H1 (cell line): ENCODE measurements around the gene OPCML. TPM values are rescaled to one million over a fixed set of nuclear protein-coding genes. Genes with fewer than 3 reads are reported as not detected.

Experiments
- CTCF ChIA-PET: fragments of 300-600 bp; sonication (Branson Sonifier 250); formaldehyde crosslinking; loops from one replicate; lab custom pipeline; 2021; ENCODE audit not compliant: partially characterized antibody; lab: Charles Lee
- POLR2A ChIA-PET: fragments of 300-600 bp; sonication (Branson Sonifier 250); formaldehyde crosslinking; loops from one replicate; lab custom pipeline; 2021; ENCODE audit warnings: inconsistent platforms; ENCODE audit not compliant: partially characterized antibody; lab: Charles Lee
- DNase-seq, 2 experiments: peaks; one replicate each; pipeline versions ENCODE4 v3.0.0 to v3.0.0-alpha.2; 2010 to 2022; ENCODE audit warnings: low spot score in 2 of 2, low read depth in 1 of 2, mixed read lengths in 1 of 2
- FAIRE-seq: peaks from 2 replicates; lab custom pipeline; 2011; peaks lifted over from hg19 to GRCh38; lab: Jason Lieb, UNC
- H2AFZ ChIP-seq: 2 replicates; pipeline ENCODE4 v1.8.1; 2012; ENCODE audit warnings: low read length, inconsistent platforms
- H2AK5ac ChIP-seq: 2 replicates; pipeline ENCODE4 v1.6.1; 2013; ENCODE audit warnings: low read depth, low read length
- H2BK120ac ChIP-seq: replicated peaks from 2 replicates; pipeline ENCODE3; 2013; ENCODE audit warnings: low read depth, low read length, inconsistent platforms
- H2BK12ac ChIP-seq: 2 replicates; pipeline ENCODE4 v1.6.1; 2013; ENCODE audit warnings: low read depth, low read length
- H2BK15ac ChIP-seq: 2 replicates; pipeline ENCODE4 v1.6.1; 2013; ENCODE audit warnings: low read length
- H2BK20ac ChIP-seq: 2 replicates; pipeline ENCODE4 v1.6.1; 2013; ENCODE audit warnings: low read length
- H2BK5ac ChIP-seq: 2 replicates; pipeline ENCODE4 v1.6.1; 2013; ENCODE audit warnings: low read depth, low read length
- H3K14ac ChIP-seq: 2 replicates; pipeline ENCODE4 v1.6.1; 2013; ENCODE audit warnings: inconsistent platforms; ENCODE audit not compliant: insufficient read length
- H3K18ac ChIP-seq: 2 replicates; pipeline ENCODE4 v1.6.1; 2013; ENCODE audit warnings: low read length; ENCODE audit errors: extremely low read depth
- H3K23ac ChIP-seq: 2 replicates; pipeline ENCODE4 v1.6.1; 2013; ENCODE audit warnings: inconsistent platforms; ENCODE audit not compliant: insufficient read length
- H3K23me2 ChIP-seq: 2 replicates; pipeline ENCODE4 v1.6.1; 2013; ENCODE audit warnings: low read depth, low read length
- H3K27ac ChIP-seq: 2 replicates; pipeline ENCODE4 v1.6.1; 2011; ENCODE audit warnings: low read depth, low read length, inconsistent platforms
- H3K27me3 ChIP-seq, 4 experiments: replicated peaks in 1 of 4; 1 replicate in 1 of 4; 2 replicates in 3 of 4; pipeline versions ENCODE4 v1.6.1 to v1.8.1; 2011 to 2013; ENCODE audit warnings: low read length in 3 of 4, mild to moderate bottlenecking in 3 of 4, inconsistent platforms in 2 of 4, mixed read lengths in 2 of 4, moderate library complexity in 1 of 4; ENCODE audit not compliant: control insufficient read depth in 3 of 4, insufficient read depth in 3 of 4; ENCODE audit errors: extremely low read depth in 1 of 4
- H3K36me3 ChIP-seq, 4 experiments: 2 replicates each; pipeline versions ENCODE4 v1.6.1 to v1.8.1; 2011 to 2013; ENCODE audit warnings: mild to moderate bottlenecking in 4 of 4, low read length in 3 of 4, moderate library complexity in 2 of 4, control low read depth in 1 of 4, inconsistent platforms in 1 of 4; ENCODE audit not compliant: insufficient read depth in 4 of 4, control insufficient read depth in 2 of 4
- H3K4ac ChIP-seq: replicated peaks from 2 replicates; pipeline ENCODE3; 2013; ENCODE audit warnings: low read length, low read depth, mixed read lengths, inconsistent platforms; ENCODE audit not compliant: insufficient read length
- H3K4me1 ChIP-seq, 4 experiments: replicated peaks in 1 of 4; 1 replicate in 1 of 4; 2 replicates in 3 of 4; pipeline versions ENCODE4 v1.6.1 to v1.8.1; 2011 to 2013; ENCODE audit warnings: low read length in 3 of 4, inconsistent platforms in 2 of 4, mixed read lengths in 1 of 4; ENCODE audit not compliant: insufficient read depth in 4 of 4, control insufficient read depth in 3 of 4
- H3K4me2 ChIP-seq, 2 experiments: 2 replicates each; pipeline versions ENCODE4 v1.6.1 to v1.8.1; 2011 to 2013; ENCODE audit warnings: low read depth in 2 of 2, low read length in 2 of 2, control low read depth in 1 of 2, inconsistent platforms in 1 of 2, mild to moderate bottlenecking in 1 of 2; ENCODE audit not compliant: insufficient read depth in 1 of 2
- H3K4me3 ChIP-seq, 4 experiments: fragments of 200-600, 300-600 bp in 1 of 4; sonication (generic), shearing (Covaris generic), sonication (Bioruptor Twin) in 1 of 4; 2 replicates each; pipeline versions ENCODE4 v1.5.1 to v1.8.1; 2011 to 2016; ENCODE audit warnings: low read length in 4 of 4, low read depth in 3 of 4, control low read depth in 2 of 4, inconsistent platforms in 2 of 4, mild to moderate bottlenecking in 2 of 4, mixed read lengths in 1 of 4, moderate library complexity in 1 of 4; ENCODE audit not compliant: insufficient read depth in 2 of 4; ENCODE audit errors: extremely low read depth in 1 of 4
- H3K56ac ChIP-seq: replicated peaks from 2 replicates; pipeline ENCODE3; 2013; ENCODE audit warnings: low read depth, mild to moderate bottlenecking, mixed read lengths, low read length, inconsistent platforms; ENCODE audit not compliant: insufficient read length
- H3K79me1 ChIP-seq: 2 replicates; pipeline ENCODE4 v1.6.1; 2013; ENCODE audit warnings: low read depth, low read length, control low read depth
- H3K79me2 ChIP-seq, 2 experiments: 2 replicates each; pipeline versions ENCODE4 v1.6.1 to v1.8.1; 2012 to 2013; ENCODE audit warnings: low read length in 2 of 2, mild to moderate bottlenecking in 2 of 2, inconsistent platforms in 1 of 2; ENCODE audit not compliant: insufficient read depth in 2 of 2, control insufficient read depth in 1 of 2
- H3K9ac ChIP-seq, 4 experiments: replicated peaks in 1 of 4; 1 replicate in 1 of 4; 2 replicates in 3 of 4; pipeline versions ENCODE4 v1.6.1 to v1.8.1; 2011 to 2013; ENCODE audit warnings: low read depth in 3 of 4, low read length in 3 of 4, control low read depth in 2 of 4, mild to moderate bottlenecking in 2 of 4, moderate library complexity in 2 of 4, inconsistent platforms in 1 of 4; ENCODE audit errors: extremely low read depth in 1 of 4
- H3K9me3 ChIP-seq, 2 experiments: 2 replicates each; pipeline versions ENCODE4 v1.6.1 to v1.8.1; 2012 to 2013; ENCODE audit warnings: mild to moderate bottlenecking in 2 of 2, moderate library complexity in 2 of 2, control low read depth in 1 of 2, inconsistent platforms in 1 of 2, low read depth in 1 of 2, low read length in 1 of 2, mixed read lengths in 1 of 2; ENCODE audit not compliant: insufficient read depth in 2 of 2
- H4K20me1 ChIP-seq, 2 experiments: replicated peaks in 1 of 2; 2 replicates each; pipeline versions ENCODE3 to v1.8.1; 2011 to 2013; ENCODE audit warnings: inconsistent platforms in 2 of 2, low read length in 2 of 2, mild to moderate bottlenecking in 1 of 2; ENCODE audit not compliant: insufficient read depth in 2 of 2, control insufficient read depth in 1 of 2
- H4K5ac ChIP-seq: 2 replicates; pipeline ENCODE4 v1.6.1; 2013; ENCODE audit warnings: low read length, low read depth, mixed read lengths, inconsistent platforms; ENCODE audit not compliant: insufficient read length
- H4K8ac ChIP-seq: 2 replicates; pipeline ENCODE4 v1.8.0; 2013; ENCODE audit warnings: mild to moderate bottlenecking, moderate library complexity, low read length, inconsistent platforms; ENCODE audit not compliant: insufficient read depth; ENCODE audit errors: extremely low read depth
- H4K91ac ChIP-seq: replicated peaks from 2 replicates; pipeline ENCODE3; 2013; ENCODE audit warnings: low read length, mixed read lengths, inconsistent platforms; ENCODE audit not compliant: insufficient read length
- CTCF ChIP-seq, 3 experiments: IDR thresholded peaks; 1 replicate in 2 of 3; 2 replicates in 1 of 3; pipeline versions ENCODE4 v1.5.1 to v1.6.1; 2011; ENCODE audit warnings: low read length in 3 of 3, mild to moderate bottlenecking in 3 of 3, inconsistent platforms in 2 of 3, low read depth in 1 of 3, moderate library complexity in 1 of 3; ENCODE audit not compliant: insufficient read depth in 1 of 3; ENCODE audit errors: control extremely low read depth in 1 of 3
- POU5F1 ChIP-seq: IDR thresholded peaks from 2 replicates; pipeline ENCODE4 v1.6.1; 2011; ENCODE audit warnings: low read depth, mild to moderate bottlenecking, low read length, moderate library complexity
- RAD21 ChIP-seq, 2 experiments: IDR thresholded peaks in 1 of 2; conservative IDR thresholded peaks in 1 of 2; 2 replicates each; pipeline ENCODE4 v1.6.1; 2011; ENCODE audit warnings: low read depth in 2 of 2, low read length in 2 of 2, improper control_type of control experiment in 1 of 2, inconsistent platforms in 1 of 2, mild to moderate bottlenecking in 1 of 2, moderate library complexity in 1 of 2
- SAP30 ChIP-seq: fragments of 300-600 bp; sonication (generic); IDR thresholded peaks from 2 replicates; pipeline ENCODE4 v1.7.1; 2012; ENCODE audit warnings: low read length, moderate library complexity, mild to moderate bottlenecking, inconsistent platforms; ENCODE audit not compliant: insufficient read depth, insufficient replicate concordance
- WGBS, 2 experiments: shearing (Covaris generic) in 1 of 2; methylation state at CpG; one replicate each; pipeline versions ENCODE4 v1.1.6 to v1.1.7; 2013 to 2015; ENCODE audit warnings: low lambda C conversion rate in 2 of 2, mixed read lengths in 2 of 2, inconsistent platforms in 1 of 2, low coverage in 1 of 2, missing lambda C conversion rate in 1 of 2; ENCODE audit not compliant: insufficient replicate concordance in 2 of 2, insufficient coverage in 1 of 2, insufficient read length in 1 of 2; ENCODE audit errors: extremely low coverage in 1 of 2, missing lambda C conversion rate in 1 of 2; 5-methylcytosine and 5-hydroxymethylcytosine counted together
- polyA plus RNA-seq, 7 experiments: library from polyadenylated mRNA; depleted of rRNA in 3 of 7; stranded (reverse) in 5 of 7; unstranded in 2 of 7; fragments of >200 nt in 5 of 7; fragments of 200-250 nt in 2 of 7; gene quantifications; 1 replicate in 5 of 7; 2 replicates in 1 of 7; 4 replicates in 1 of 7; pipeline versions ENCODE4 v1.2.1 to v1.2.3, GENCODE V29; 2011 to 2013; ENCODE audit warnings: missing spikeins in 2 of 7, mixed read lengths in 2 of 7
- total RNA-seq: library from RNA; stranded (reverse); fragmentation: NEBNext Ultra II Directional; extraction: Animal tissue kit (Norgen Biotek cat#: 25700); gene quantifications from 2 replicates; pipeline ENCODE4 v1.2.1, GENCODE V29; 2021

Gene OPCML
- total and polyA plus RNA-seq, 2 of the 8 experiments (the other 6 are each of a cell fraction or from before 2014, with no cell fraction given), result 2.3 to 3.1 TPM

GRCh38 chr11:133070791-133071190 is 461.5 kb downstream of the OPCML start:
- Histone ChIP-seq H3K23ac (no peak overlapping the region), H3K79me2 (no peaks in the 10 kb centered on the region), H2BK12ac (no peak overlapping the region), H3K79me1 (no peaks in the 10 kb centered on the region), H3K36me3 (no peaks in the 10 kb centered on the region), H3K4me1 (peaks cover 0 to 19% (median 12%) of the 10 kb centered on the region in 4 experiments; a peak in 6 of 7 replicates), H3K27ac (no peak overlapping the region), H3K9ac (no peak overlapping the region), H2BK15ac (no peak overlapping the region), H2BK5ac (no peak overlapping the region), H4K8ac (no peak overlapping the region), H3K27me3 (no peaks in the 10 kb centered on the region), H3K14ac (no peak overlapping the region), H3K18ac (no peak overlapping the region; the same call in 1 of the 2 replicates), H3K4ac (no peak overlapping the region), H2AK5ac (no peak overlapping the region), H4K20me1 (no peaks in the 10 kb centered on the region), H3K56ac (no peak overlapping the region), H2AFZ (no peak overlapping the region), H3K4me3 (no peak overlapping the region), H3K4me2 (no peak overlapping the region; a peak in 1 of 4 replicates), H3K9me3 (no peaks in the 10 kb centered on the region), H2BK20ac (no peak overlapping the region), H3K23me2 (no peaks in the 10 kb centered on the region), H4K91ac (no peak overlapping the region), H4K5ac (no peak overlapping the region), H2BK120ac (no peak overlapping the region)
- DNase-seq (no peak), FAIRE-seq (no peak)
- WGBS, 2 experiments, result 56% methylated on average over 3 of the region's 3 CpGs; no CpG with 5 or more reads in 1 of the 2 experiments
- TF ChIP-seq POU5F1, result no peak
- TF ChIP-seq SAP30, result no peak
- TF ChIP-seq CTCF (IDR thresholded peaks at IDR 0.05; ENCODE audit: control extremely low read depth in 1 of 3, insufficient read depth in 1 of 3, low read depth in 1 of 3, low read length in 3 of 3), result peak in 2 of 3 experiments; percentile 13 to 33; a peak in 2 of 4 replicates
- TF ChIP-seq RAD21 (IDR thresholded peaks at IDR 0.05 in 1 of 2, conservative IDR thresholded peaks at IDR 0.05 in 1 of 2; ENCODE audit: low read depth in 2 of 2, low read length in 2 of 2), result peak in 1 of 2 experiments; percentile 13; a peak in 1 of 4 replicates
- POLR2A ChIA-PET, result interaction anchor here (0.7 to 1.9 kb wide), 9 partner anchors 8 to 826 kb away, joined by 3 to 10 read pairs (median 3); no protein-coding TSS in a partner anchor
- CTCF ChIA-PET, result interaction anchor here (0.9 to 4.3 kb wide), 15 partner anchors 9 to 1376 kb away, joined by 3 to 49 read pairs (median 3); no protein-coding TSS in a partner anchor
